DOHH2 (cell line): ENCODE results near the gene PRRT2.

ENCODE experiments used
- EZH2phosphoT487 ChIP-seq: fragments of 200-600 bp; sonication (generic); IDR thresholded peaks from 2 replicates; pipeline ENCODE4 v1.6.1; 2017; ENCODE audit warnings: borderline replicate concordance, mild to moderate bottlenecking, antibody characterized with exemption, low read length, moderate library complexity, mixed read lengths
- TF ChIP-seq, protein P1 (sequence below): fragments of 200-600 bp; sonication (generic); IDR thresholded peaks from one replicate; pipeline ENCODE4 v1.5.1; 2014; ENCODE audit warnings: antibody characterized with exemption, mild to moderate bottlenecking, low read depth, low read length; ENCODE audit not compliant: poor library complexity, severe bottlenecking

DNA sequence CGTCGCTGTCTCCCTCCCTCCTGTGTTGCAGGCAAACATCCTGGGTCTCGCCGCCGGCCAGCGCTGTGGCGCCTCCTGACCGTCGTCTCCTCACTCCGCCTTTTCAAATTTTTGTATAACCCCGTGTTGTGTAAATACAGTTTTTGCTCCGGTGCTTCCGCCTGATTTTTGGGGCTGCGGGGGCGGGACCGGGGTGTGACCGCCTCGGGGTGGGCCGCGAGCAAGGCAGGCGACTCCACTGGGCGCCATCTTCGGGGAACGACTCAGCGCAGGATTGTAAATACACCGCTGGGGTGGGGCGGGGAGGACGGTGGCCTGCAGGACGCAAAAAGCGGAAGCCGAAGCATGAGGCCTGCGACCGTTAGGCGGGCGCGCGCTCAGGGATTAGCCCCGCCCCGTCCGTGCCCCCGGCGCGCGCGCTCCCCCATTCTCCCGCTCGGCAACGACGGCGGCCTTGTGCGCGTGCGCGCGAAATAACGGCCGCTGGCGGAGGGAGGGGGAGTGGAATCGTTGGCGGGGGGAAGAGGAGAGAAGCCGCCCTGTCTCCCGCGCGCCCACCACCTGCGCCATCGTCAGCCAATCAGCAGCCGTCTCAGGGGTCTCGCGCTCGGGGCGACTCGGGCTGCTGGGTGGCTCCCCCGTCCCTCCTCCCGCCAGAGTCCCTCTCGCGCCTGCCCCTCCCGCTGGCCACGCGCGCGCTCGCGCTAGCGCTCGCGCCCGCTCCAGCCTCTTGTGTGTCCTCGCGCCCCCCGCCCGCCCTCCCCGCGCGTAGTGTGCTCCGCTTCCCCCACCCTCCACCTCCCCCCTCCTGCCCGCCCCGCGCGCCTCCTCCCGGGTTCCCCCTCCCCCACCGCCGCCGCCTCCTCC is 6.5 kb upstream of the PRRT2 start:
- TF ChIP-seq, protein P1, sequence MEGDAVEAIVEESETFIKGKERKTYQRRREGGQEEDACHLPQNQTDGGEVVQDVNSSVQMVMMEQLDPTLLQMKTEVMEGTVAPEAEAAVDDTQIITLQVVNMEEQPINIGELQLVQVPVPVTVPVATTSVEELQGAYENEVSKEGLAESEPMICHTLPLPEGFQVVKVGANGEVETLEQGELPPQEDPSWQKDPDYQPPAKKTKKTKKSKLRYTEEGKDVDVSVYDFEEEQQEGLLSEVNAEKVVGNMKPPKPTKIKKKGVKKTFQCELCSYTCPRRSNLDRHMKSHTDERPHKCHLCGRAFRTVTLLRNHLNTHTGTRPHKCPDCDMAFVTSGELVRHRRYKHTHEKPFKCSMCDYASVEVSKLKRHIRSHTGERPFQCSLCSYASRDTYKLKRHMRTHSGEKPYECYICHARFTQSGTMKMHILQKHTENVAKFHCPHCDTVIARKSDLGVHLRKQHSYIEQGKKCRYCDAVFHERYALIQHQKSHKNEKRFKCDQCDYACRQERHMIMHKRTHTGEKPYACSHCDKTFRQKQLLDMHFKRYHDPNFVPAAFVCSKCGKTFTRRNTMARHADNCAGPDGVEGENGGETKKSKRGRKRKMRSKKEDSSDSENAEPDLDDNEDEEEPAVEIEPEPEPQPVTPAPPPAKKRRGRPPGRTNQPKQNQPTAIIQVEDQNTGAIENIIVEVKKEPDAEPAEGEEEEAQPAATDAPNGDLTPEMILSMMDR, result no peak
- no peak for TF ChIP-seq EZH2phosphoT487
